ENCODE measurements around the gene TIAM2.

TIAM2 gene

GRCh38 chr6:155273431-155273830 is 278.3 kb downstream of the TIAM2 start:
- H3K4me3 ChIP-seq (ENCODE audit: control insufficient read depth, low read depth, low read length), result no peak overlapping the region
- no peak for TF ChIP-seq CTCF (IDR thresholded peaks at IDR 0.05; ENCODE audit: control insufficient read depth, insufficient read depth, low read depth, low read length, missing control alignments)
- peak; percentile 61 for DNase-seq (ENCODE audit: low read depth)

- no peak for TF ChIP-seq CTCF (IDR thresholded peaks at IDR 0.05; ENCODE audit: control insufficient read depth, insufficient read depth, low read depth, low read length, missing control alignments)
- DNase-seq (ENCODE audit: low read depth), result no peak
Observed at GRCh38 chr6:155274106-155274505, 279.0 kb downstream of the TIAM2 start.

GRCh38 chr6:155274533-155274932 is 279.4 kb downstream of the TIAM2 start:
- TF ChIP-seq CTCF (IDR thresholded peaks at IDR 0.05; ENCODE audit: control insufficient read depth, insufficient read depth, low read depth, low read length, missing control alignments), result no peak
- no peak for DNase-seq (ENCODE audit: low read depth)
- no peak overlapping the region for H3K4me3 ChIP-seq (ENCODE audit: control insufficient read depth, low read depth, low read length)

More at GRCh38 chr6:155274106-155274505, 279.0 kb downstream of the TIAM2 start:
- H3K4me3 ChIP-seq (ENCODE audit: control insufficient read depth, low read depth, low read length), result no peak overlapping the region

GRCh38 chr6:155275808-155276480 is 280.8 kb downstream of the TIAM2 start:
- H3K4me3 ChIP-seq (ENCODE audit: control insufficient read depth, low read depth, low read length), result no peak overlapping the region
- TF ChIP-seq CTCF (IDR thresholded peaks at IDR 0.05; ENCODE audit: control insufficient read depth, insufficient read depth, low read depth, low read length, missing control alignments), result no peak
- no peak for DNase-seq (ENCODE audit: low read depth)

- no peak for DNase-seq (ENCODE audit: low read depth)
- no peak overlapping the region for H3K4me3 ChIP-seq (ENCODE audit: control insufficient read depth, low read depth, low read length)
- TF ChIP-seq CTCF (IDR thresholded peaks at IDR 0.05; ENCODE audit: control insufficient read depth, insufficient read depth, low read depth, low read length, missing control alignments), result no peak
Observed at GRCh38 chr6:155276638-155277037, 281.5 kb downstream of the TIAM2 start.

- TF ChIP-seq CTCF (IDR thresholded peaks at IDR 0.05; ENCODE audit: control insufficient read depth, insufficient read depth, low read depth, low read length, missing control alignments), result no peak
- DNase-seq (ENCODE audit: low read depth), result no peak
- no peak overlapping the region for H3K4me3 ChIP-seq (ENCODE audit: control insufficient read depth, low read depth, low read length)
Observed at GRCh38 chr6:155278319-155279049, 283.4 kb downstream of the TIAM2 start.
